CD4-positive, alpha-beta T cell (primary cell): ENCODE results near the gene ARHGAP31. TPM values are rescaled to one million over a fixed set of nuclear protein-coding genes. Genes with fewer than 3 reads are reported as not detected.

Experiments used
- ATAC-seq: fragments of 200-7000 bp; cut with Tn5 transposase; one replicate; pipeline ENCODE4 v1.10.0; 2022; ENCODE audit warnings: mild to moderate bottlenecking; ENCODE audit not compliant: poor library complexity
- CTCF ChIA-PET: fragments of 350-600 bp; sonication (Branson Sonifier 250); formaldehyde crosslinking; loops from one replicate; lab custom pipeline; 2021; ENCODE audit warnings: antibody characterized with exemption, inconsistent platforms; lab: Charles Lee
- POLR2A ChIA-PET: fragments of 350-600 bp; sonication (Branson Sonifier 250); formaldehyde crosslinking; loops from one replicate; lab custom pipeline; 2021; ENCODE audit warnings: antibody characterized with exemption, inconsistent platforms; lab: Charles Lee
- DNase-seq, 14 experiments: peaks; one replicate each; pipeline ENCODE4 v3.0.0-alpha.2; 2013 to 2020; ENCODE audit warnings: mixed read lengths in 2 of 14
- H3K27ac ChIP-seq, 2 donors: one replicate each; pipeline versions ENCODE4 v1.5.1 to v1.7.0; 2013; ENCODE audit warnings: low read length in 2 of 2, low read depth in 1 of 2, mild to moderate bottlenecking in 1 of 2
- H3K27me3 ChIP-seq, 2 experiments: 1 replicate in 1 of 2; 2 replicates in 1 of 2; pipeline versions ENCODE4 v1.6.1 to v1.7.0; 2013; ENCODE audit warnings: low read length in 2 of 2, control low read depth in 1 of 2, mild to moderate bottlenecking in 1 of 2, moderate library complexity in 1 of 2; ENCODE audit not compliant: insufficient read depth in 2 of 2, control insufficient read depth in 1 of 2
- H3K36me3 ChIP-seq: one replicate; pipeline ENCODE4 v1.6.1; 2013; ENCODE audit warnings: low read length, control low read depth; ENCODE audit not compliant: insufficient read depth
- H3K4me1 ChIP-seq: one replicate; pipeline ENCODE4 v1.6.1; 2013; ENCODE audit warnings: low read length, control low read depth; ENCODE audit not compliant: insufficient read depth
- H3K4me3 ChIP-seq: one replicate; pipeline ENCODE4 v1.5.1; 2013; ENCODE audit warnings: mild to moderate bottlenecking, low read length, moderate library complexity
- H3K9me3 ChIP-seq, 2 experiments: 1 replicate in 1 of 2; 2 replicates in 1 of 2; pipeline versions ENCODE4 v1.6.1 to v1.7.0; 2013; ENCODE audit warnings: low read length in 2 of 2, mild to moderate bottlenecking in 2 of 2, control low read depth in 1 of 2, moderate library complexity in 1 of 2; ENCODE audit not compliant: control insufficient read depth in 1 of 2, insufficient read depth in 1 of 2
- H3K27ac Mint-ChIP-seq: one replicate; pipeline ENCODE4 v1.8.0; 2020; ENCODE audit warnings: mixed read lengths
- H3K27me3 Mint-ChIP-seq: one replicate; pipeline ENCODE4 v1.8.0; 2021; ENCODE audit warnings: mixed read lengths
- H3K36me3 Mint-ChIP-seq: one replicate; pipeline ENCODE4 v1.8.0; 2021; ENCODE audit warnings: low read depth, mixed read lengths
- H3K4me1 Mint-ChIP-seq: one replicate; pipeline ENCODE4 v1.8.0; 2021; ENCODE audit warnings: low read depth, mixed read lengths
- H3K4me3 Mint-ChIP-seq: one replicate; pipeline ENCODE4 v1.8.0; 2020; ENCODE audit warnings: mild to moderate bottlenecking, mixed read lengths
- H3K9me3 Mint-ChIP-seq: one replicate; pipeline ENCODE4 v1.8.0; 2020; ENCODE audit warnings: mixed read lengths
- CTCF ChIP-seq: fragments of 200-600 bp; IDR thresholded peaks from one replicate; pipeline ENCODE4 v1.8.0; 2022; ENCODE audit warnings: antibody characterized with exemption, mild to moderate bottlenecking
- intact Hi-C, 2 experiments: fragments of 100-400 bp; cut with DNase I in 1 of 2; cut with micrococcal nuclease in 1 of 2; formaldehyde crosslinking; loops; one replicate each; pipeline versions ENCODE4 v1.15.1 to v1.9.0; 2023 to 2025; cut with DNase I, micrococcal nuclease
- polyA plus RNA-seq, 2 donors: library from polyadenylated mRNA; unstranded; fragments of 120-200 nt; gene quantifications; one replicate each; pipeline ENCODE4 v1.2.1, GENCODE V29; 2013
- total RNA-seq, 174 experiments: library from RNA in 2 of 174; stranded (reverse) in 2 of 174; gene quantifications; one replicate each; pipeline ENCODE4 v1.2.3 and lab custom pipeline; 2021 to 2026

Gene ARHGAP31, protein sequence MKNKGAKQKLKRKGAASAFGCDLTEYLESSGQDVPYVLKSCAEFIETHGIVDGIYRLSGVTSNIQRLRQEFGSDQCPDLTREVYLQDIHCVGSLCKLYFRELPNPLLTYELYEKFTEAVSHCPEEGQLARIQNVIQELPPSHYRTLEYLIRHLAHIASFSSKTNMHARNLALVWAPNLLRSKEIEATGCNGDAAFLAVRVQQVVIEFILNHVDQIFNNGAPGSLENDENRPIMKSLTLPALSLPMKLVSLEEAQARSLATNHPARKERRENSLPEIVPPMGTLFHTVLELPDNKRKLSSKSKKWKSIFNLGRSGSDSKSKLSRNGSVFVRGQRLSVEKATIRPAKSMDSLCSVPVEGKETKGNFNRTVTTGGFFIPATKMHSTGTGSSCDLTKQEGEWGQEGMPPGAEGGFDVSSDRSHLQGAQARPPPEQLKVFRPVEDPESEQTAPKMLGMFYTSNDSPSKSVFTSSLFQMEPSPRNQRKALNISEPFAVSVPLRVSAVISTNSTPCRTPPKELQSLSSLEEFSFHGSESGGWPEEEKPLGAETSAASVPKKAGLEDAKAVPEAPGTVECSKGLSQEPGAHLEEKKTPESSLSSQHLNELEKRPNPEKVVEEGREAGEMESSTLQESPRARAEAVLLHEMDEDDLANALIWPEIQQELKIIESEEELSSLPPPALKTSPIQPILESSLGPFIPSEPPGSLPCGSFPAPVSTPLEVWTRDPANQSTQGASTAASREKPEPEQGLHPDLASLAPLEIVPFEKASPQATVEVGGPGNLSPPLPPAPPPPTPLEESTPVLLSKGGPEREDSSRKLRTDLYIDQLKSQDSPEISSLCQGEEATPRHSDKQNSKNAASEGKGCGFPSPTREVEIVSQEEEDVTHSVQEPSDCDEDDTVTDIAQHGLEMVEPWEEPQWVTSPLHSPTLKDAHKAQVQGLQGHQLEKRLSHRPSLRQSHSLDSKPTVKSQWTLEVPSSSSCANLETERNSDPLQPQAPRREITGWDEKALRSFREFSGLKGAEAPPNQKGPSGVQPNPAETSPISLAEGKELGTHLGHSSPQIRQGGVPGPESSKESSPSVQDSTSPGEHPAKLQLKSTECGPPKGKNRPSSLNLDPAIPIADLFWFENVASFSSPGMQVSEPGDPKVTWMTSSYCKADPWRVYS (N-terminal part only)
- 1 to 10 TPM; 2.4 to 2.9 TPM for total RNA-seq
- 5.2 TPM for polyA plus RNA-seq (2013, experiment 1 of 2)
- polyA plus RNA-seq (2013, experiment 2 of 2): 5.0 TPM
- total RNA-seq (lab: John Stamatoyannopoulos, UW): 3.7 to 142 (median 32.8) reads per million in 172 experiments

- CTCF ChIA-PET: interaction anchor here (0.7 to 3.9 kb wide), 4 partner anchors 24 to 387 kb away, joined by 3 to 22 read pairs (median 11); partner anchors contain the start of gene B4GALT4
- Histone ChIP-seq H3K27me3 (no peaks in the 10 kb centered on the region), H3K4me1 (peaks cover 65% of the 10 kb centered on the region), H3K4me3 (peak within 1 kb of the TSS; percentile 84), H3K9me3 (no peaks in the 10 kb centered on the region), H3K36me3 (no peaks in the 10 kb centered on the region), H3K27ac (peak within 1 kb of the TSS; percentile 95 to 96)
- Mint-ChIP-seq H3K4me3 (peak within 1 kb of the TSS; percentile 84), H3K27ac (peak within 1 kb of the TSS; percentile 100), H3K9me3 (no peaks in the 10 kb centered on the region), H3K4me1 (peaks cover 74% of the 10 kb centered on the region), H3K27me3 (no peaks in the 10 kb centered on the region), H3K36me3 (peaks cover 22% of the 10 kb centered on the region)
- POLR2A ChIA-PET: interaction anchor here (0.7 to 5.3 kb wide), 23 partner anchors 9 to 1056 kb away, joined by 3 to 68 read pairs (median 4); partner anchors contain the start of genes B4GALT4, TIMMDC1 and TMEM39A
- intact Hi-C loops: loop anchor here (1.0 to 10.0 kb wide), 7 partner anchors 29 to 791 kb away; partner anchors contain the start of genes POGLUT1 (in 2 of the 2), B4GALT4 (in 1 of the 2) and TMEM39A (in 1 of the 2)
- DNase-seq (peak; percentile 60 to 96 (median 78)), ATAC-seq (peak; percentile 68)
- no peak for TF ChIP-seq CTCF
Observed at GRCh38 chr3:119293871-119294695, at the start of gene ARHGAP31. Gene ARHGAP31 (plus strand): TSS chr3:119294383. CDS start chr3:119294905, 522 bp downstream.

- no peak for ATAC-seq
- Histone ChIP-seq H3K27ac (no peak overlapping the region), H3K9me3 (peaks cover 4 to 12% of the 10 kb centered on the region in 2 experiments), H3K4me3 (no peak overlapping the region), H3K4me1 (peaks cover 7% of the 10 kb centered on the region), H3K36me3 (no peaks in the 10 kb centered on the region), H3K27me3 (no peaks in the 10 kb centered on the region)
- CTCF ChIA-PET: interaction anchor here (1.0 to 1.3 kb wide), 2 partner anchors 39 to 107 kb away, joined by 3 read pairs; no protein-coding TSS in a partner anchor
- Mint-ChIP-seq H3K9me3 (peaks cover 9% of the 10 kb centered on the region), H3K27me3 (no peaks in the 10 kb centered on the region), H3K4me3 (no peak overlapping the region), H3K36me3 (peaks cover 11% of the 10 kb centered on the region), H3K27ac (no peak overlapping the region), H3K4me1 (peaks cover 7% of the 10 kb centered on the region)
- intact Hi-C loops: loop anchor here in 1 of 2 experiments (2.0 kb wide), 1 partner anchor 45 kb away; no protein-coding TSS in a partner anchor
- POLR2A ChIA-PET: no interaction called here
- no peak for TF ChIP-seq CTCF
- DNase-seq: no peak
Observed at GRCh38 chr3:119245778-119246177, 48.4 kb upstream of the ARHGAP31 start.
